HG03039 (cell line): ENCODE data around the gene BOK.

Experiments
- ATAC-seq: cut with Tn5 transposase; IDR thresholded peaks from one replicate; pipeline ENCODE4 v1.9.1; 2021; ENCODE audit warnings: mild to moderate bottlenecking, moderate library complexity; ENCODE audit not compliant: unreplicated experiment

The BOK gene

DNA sequence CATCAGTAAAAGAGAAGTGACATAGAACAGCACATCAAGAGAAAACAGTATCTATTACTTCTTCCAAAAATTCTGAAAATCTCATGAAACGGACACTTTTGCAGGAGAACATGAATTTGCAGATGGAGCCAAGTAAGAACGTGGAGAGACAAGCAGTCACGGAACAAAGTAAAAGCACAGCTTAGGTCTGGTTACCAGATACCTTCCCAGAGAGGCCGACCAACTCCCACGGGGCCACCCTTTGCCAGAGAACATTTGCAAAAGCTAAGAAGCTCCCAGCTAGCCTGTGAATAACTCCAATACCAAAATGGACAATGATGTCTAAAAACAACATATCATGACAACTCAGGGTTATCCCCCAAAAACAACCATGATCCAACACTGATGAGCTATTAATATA, 39.5 kb downstream of the BOK start:
- no peak for ATAC-seq

DNA sequence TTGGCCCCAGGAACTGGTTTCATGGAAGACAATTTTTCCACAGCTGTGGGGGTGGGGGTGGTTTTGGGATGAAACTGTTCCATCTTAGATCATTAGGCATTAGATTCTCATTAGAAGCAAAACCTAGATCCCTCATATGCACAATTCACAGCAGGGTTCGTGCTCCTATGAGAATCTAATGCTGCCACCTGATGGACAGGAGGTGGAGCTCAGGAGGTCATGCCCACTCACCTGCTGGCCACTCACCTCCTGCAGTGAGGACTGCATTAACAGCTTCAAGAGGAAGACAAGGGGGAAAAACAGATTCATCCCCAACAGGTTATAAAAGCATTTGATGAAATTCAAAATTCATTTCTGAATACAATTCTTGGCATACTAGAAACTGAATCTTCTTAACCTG, 39.9 kb downstream of the BOK start:
- ATAC-seq, result no peak

DNA sequence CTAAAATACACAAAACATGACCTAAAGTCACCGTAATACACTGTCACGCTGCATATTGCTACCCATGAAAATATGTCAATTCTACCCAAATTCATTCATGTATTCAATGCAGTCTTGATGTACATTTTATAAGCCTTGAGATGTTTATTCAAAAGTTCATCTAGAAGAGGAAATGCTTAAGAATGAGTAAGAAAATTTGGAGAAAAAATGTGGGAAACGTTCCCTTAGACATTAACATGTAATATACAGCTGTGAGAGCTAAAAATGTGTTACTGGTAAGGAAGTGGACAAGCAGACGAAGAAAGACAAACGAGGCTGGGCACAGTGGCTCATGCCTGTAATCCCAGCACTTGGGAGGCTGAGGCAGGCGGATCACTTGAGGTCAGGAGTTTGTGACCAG, 41.1 kb downstream of the BOK start:
- ATAC-seq, result no peak

DNA sequence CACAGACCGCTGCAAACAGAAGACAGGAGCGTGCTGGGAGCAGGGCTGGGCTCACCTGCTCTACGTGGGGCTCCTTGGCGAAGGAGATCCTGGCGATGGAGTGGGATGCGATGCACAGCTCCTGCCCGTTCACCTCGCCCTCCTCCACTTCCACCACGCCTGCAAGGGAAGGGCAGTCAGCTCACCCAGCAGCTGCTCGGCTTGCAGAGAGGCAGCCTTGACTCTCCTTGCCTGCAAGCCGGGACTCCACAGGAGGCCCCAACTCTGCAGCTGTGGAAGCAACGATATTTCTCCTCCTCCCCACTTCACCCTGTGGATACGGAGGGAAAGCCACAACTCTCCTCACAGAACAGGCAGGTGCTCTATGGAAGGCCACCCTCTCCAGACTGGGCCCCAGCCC, 43.3 kb downstream of the BOK start:
- ATAC-seq, result no peak

DNA sequence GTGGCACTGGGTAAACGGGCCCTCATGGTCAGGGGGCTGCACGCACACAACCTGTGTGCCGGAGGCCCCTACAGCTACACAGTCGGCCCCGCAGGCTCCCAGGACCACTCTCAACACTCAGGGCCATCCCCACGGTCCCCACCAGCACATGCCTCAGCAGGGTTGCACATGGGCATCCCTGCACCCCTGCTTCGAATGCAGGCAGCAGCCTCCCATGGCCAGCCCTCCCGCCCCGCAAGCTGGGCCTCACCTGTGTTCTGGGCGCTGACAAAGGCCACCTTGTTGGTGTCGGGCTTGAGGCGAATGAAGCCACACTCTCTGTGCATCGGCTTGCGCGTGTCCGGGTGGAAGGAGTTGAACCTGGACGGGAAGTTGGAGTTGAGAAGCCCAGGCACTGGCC, 44.2 kb downstream of the BOK start:
- no peak for ATAC-seq

DNA sequence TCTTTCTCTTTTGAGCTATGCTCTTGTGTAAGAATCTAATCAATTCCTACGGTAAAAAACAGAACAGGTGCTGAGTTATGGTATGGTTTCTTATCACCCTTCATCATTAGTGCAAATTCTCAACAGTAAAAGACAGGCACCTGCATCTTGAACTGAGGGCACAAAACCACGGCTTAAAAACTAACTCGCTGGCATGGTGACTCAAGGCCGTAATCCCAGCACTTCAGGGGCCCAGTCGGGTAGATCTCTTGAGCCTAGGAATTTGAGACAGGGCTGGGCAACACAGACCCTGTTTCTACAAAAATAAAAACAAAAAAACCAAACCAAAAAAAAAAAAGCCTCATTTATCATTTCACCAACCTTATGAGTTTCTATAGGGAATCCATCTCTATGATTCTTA, 45.1 kb downstream of the BOK start:
- ATAC-seq, result no peak

DNA sequence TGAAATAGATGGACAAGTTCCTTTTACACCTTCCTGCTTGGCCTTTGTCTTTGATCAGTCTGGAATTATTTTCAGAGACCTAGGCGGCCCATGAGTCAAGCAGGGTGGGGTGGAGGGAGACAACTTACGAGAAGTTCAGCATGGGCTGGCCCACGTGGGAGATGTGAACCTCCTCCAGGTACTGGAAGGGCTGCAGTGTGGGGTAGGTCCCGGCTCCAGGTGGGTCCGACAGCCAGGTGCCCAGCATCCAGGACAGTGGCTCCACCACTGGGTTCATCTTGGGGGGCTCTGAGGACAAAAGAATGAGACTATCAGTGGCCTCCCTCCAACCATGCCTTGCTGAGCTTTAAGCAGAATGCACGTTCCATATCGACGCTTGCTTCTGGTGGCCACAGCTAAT, 47.6 kb downstream of the BOK start:
- no peak for ATAC-seq

DNA sequence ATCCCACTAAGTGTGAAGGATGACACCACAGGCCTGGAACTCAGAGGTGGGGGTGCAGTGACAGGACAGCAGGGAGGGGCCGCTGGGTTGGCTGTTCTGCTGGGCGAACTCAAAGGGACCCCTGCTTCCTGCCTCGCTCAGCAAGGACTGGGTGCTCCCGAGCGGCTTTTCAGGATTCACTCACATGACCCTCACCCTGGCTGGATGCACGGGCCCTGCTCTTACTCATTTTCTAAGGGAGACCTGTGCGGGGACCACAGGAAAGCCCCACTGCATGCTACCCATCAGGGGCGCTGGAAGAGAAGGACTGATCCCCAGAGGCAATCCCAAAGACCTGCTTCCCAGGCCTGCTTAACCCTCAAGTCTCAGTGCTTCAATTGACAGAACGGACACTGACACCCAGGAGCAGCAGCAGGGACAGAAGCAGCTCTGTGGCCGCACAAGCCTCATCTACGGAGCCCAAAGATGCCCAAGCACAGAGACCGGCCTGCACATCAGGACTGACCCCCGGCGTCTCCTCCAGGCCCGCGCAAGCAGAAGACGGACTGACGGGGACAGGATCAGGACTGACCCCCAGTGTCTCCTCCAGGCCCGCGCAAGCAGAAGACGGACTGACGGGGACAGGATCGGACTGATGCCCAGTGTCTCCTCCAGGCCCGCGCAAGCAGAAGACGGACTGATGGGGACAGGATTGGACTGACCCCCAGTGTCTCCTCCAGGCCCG, 48.8 kb downstream of the BOK start:
- no peak for ATAC-seq

DNA sequence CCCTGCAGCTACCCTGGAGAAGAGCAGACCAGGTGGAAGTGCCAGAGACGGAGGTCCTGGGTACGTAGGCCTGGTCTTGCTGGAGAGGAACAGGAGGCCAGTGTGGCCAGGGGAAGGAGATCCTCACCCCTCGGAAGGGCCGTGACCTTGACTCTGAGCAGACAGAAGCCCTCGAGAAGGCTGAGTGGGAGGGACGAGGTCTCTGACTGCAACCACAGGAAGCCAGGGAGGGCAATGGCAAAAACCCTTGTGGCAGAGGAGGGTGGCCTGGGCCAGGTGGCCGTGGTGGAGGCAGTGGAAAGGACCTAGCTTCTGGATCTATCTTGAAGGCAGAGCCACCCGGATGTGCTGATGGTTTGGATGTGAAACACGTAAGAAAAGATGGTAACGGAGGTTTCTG, 50.3 kb downstream of the BOK start:
- ATAC-seq, result no peak

DNA sequence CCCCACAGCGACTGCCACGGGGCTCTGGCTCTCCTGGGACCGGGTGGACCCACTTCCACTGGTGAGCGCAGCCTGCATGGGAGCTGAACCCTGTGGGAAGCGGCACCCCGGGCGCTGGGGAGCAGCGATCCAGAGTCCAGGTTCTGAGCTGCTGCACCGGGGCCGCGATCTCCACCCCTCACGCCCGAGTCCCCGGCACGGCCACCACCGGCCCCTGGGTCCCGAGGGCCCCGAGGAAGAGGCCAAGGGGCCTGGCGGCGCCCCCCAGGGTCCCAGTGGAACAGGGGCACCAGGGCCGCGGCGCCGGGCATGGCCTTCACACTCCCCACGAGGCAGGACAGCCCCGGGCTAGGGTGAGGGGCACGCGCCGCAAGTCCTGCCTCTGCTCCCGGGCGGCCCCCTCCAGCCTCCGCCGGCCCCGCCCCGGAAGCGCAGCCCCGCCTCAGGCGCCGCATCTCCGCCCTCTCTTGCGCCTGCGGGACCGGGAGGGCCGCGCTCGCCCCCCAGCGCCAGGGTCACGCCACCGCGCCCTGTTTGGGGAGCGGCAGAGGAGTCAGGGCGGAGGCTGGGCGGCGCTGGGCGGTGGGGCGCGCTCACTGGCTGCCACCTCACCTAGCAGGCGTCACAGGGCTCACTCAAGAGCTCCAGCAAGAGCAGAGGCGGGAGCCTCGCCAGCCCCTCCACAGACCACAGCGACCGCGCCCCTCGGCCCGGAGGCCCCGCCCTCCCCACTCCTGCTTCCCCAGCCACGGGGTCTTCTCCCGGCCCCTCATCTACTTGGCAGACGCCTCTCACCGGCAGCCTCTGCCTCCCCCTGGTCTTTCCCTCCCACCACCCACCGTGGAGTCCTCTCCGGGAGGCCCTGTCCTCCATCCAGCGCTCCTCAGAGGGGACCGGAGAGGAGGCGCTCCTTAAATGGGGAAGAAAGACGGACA, 51.6 kb downstream of the BOK start:
- peak; percentile 89 for ATAC-seq

DNA sequence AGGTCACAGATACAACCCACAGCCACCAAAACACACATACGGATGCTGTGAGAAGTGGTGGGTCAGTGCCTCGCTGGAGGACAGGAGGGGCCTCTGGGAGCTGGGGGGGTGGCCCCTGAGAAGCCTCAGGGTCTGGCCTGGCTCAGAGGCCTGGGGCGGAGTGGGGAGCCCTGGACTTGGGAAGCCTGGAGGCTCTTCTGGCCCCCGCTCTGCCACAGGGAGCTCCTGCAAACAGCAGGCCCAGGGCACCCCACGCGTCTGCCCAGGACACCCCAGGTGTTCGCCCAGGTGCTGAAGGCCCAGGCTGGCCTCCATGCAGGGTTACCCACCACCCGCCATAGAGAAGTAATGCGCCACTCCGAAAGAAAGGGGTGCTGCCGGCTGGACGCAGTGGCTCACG, 52.5 kb downstream of the BOK start:
- ATAC-seq, result no peak

DNA sequence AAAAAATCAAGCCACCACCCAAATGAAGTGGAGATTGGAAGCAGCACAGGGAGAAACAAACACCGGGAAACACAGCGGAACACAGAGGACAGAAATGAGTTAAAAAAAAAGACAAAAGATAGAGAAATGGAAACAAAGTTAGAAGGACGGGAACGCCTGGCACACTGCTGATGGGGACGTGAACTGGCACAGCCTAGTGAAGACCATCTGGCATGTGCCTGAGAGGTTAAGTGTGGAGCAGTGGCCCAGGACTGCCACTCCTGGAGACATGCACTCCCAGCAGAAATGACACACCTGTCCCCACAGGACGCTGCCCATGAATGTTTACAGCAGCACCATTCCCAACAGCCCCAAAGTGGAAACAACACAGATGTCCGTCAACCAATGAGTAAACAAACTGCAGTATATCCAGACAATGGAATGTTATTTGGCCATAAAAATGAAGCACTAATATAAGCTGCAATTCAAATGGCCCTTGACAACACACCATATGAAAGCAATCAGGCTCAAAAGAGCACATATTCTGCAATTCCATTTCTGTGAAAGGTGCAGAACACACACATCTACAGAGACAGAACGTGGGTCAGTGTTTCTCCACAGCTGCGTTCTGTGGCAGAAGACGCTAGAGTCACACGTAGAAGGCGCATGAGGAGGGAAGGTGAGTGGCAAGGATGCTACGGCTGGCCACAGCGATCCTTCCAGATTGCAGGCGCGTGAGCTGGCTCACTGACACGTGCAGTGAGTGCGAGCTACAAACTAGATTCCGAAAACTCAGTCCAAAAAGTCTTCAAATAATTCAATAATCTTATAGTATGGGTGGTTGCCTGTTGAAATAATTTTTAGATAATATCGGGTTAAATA, 53.8 kb downstream of the BOK start:
- ATAC-seq, result no peak

DNA sequence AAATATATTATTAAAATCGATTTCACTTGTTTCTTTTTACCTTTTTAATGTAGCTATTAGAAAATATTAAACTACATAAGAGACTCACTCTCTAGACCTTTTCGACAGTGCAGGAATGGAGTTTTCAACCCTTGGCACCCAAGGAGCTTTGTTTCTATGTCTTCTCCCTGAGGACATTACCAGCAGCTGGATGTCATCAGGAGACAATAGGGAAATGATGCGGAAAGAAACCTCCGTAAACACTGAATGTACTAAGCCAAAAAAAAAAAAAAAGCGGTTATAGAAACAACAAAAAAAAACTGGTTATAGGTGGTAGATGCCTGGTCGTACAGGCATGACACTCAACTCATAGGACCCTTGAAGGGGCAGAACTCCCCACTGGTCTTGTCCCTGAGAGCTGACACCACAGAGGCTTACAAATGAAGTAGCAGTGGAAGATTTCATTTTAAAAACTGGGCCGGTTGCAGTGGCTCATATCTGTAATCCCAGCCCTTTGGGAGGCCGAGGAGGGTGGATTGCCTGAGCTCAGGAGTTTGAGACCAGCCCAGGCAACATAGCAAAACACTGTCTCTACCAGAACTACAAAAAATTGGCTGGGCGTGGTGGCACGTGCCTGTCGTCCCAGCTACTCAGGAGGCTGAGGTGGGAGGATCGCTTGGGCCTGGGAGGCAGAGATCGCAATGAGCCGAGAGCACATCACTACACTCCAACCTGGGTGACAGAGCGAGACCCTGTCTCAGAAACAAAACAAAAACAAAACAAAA, 54.7 kb downstream of the BOK start:
- ATAC-seq, result no peak

DNA sequence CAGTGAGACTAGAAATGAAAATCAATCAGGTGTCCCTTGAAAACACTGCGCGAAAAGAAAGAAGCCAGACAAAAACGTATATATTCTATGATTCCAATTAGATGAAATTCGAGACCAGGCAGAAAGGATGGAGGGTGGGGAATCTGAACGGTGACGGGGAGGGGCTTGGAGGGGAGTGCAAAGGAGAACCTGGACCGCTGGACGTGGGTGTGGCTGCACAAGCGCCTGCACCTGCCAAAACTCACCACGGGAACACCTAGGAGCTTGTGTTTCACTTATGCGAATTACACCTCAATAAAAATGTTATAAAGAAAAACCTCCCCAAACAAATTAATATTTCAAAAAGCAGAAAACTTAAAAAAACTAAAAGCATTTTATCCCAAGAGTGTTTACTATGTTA, 56.5 kb downstream of the BOK start:
- no peak for ATAC-seq

DNA sequence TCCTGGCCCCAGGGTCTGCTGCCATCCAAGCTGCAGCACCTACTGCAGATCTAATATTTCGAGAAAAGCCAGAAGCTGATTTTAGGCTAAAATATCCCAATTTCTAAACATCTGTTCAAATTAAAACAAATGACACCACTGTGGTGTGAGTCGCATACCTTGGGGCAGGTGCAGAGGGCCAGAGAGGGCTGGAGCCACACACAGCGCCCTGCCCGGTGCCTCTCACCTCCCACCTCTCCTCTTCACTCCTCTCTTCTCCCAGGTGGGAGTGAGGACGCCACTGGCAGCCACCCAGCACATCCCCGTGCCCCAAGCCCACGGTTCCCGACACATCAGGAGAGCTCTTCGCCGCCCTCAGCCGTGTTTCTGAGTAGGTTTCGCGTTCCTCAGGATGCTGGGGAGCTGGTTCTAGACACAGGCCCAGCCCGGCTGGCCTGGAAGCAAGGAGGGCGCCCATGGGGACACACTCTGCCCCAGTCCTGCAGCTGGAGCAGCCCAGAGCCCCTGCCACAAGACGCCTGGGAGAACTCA, 57.0 kb downstream of the BOK start:
- no peak for ATAC-seq

DNA sequence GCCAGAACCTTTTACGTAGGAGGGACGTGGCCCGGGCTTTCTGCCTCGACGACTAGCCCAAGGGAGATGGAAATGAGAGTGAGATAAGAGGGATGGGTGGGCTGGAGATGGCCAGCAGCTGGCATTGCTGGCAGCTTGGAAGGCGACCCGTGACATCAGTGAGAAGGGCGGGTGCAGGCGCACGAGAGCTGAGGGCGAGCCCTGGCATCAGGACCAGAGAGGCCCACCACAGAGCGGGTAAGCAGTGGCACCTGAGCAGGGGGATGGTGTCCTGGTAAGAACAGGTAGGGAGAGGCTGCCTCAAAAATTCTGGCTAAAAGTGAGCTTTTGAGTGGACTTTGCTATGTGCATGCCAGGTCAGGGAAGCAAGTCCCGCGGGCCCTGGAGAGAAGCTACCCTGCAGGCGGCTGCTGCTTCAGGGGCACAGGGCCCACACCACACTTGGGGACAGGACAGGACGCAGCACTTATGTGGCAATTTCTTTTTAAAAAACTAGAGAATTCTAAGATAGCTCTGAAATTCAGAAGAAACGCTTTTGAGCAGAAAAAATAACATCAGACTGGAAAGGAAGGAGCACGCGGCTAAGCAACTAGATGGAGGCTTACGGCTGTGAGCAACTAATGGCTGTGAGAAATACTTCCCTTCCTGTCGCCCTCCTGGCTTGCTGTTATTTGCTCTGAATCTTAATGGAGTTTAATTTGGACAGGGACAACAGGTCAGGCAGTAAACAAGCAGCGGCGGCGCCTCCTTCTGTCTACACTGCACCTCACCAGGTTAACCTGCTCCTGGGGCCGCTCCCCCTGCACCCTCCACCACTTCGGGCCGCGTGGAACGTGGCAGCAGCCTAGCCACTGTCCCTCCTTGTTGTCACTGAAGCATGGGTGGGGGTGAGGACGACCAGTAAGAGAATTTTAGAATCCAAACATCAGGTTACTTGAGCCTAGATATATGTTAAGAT, 57.9 kb downstream of the BOK start:
- ATAC-seq, result no peak

DNA sequence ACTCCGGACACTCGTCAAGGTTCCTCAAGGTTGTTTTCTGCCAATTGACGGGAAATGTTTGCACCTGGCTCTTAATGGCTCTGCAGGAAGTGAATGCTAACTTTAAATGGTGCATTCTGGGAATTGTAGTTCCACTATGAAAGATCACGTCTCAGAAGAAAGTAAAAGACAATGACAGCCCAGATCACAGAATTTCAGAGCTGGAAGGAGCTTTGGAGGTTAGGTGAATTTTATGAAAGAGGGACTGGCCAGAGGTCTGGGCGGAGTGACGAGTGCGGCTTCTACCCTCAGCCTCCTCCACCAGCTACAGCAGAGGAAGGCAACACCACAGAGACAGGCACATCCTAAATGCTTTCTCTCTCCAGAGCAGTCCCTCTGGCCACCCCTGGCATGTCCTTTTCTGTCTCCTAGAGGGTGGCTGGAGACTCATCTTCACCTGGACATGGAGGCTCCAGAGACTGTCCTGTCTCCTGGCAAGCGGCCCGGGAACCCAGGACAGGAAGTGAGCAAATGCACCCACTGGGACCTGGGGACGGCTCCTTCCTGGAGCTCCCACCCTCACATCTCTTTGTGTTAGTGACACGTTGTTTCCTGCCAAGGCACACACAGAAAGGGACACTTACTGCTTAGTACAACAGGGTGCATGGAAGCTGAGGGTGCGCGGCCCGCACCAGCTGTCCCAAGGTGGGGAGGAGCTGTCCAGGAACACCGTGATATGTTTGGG, 59.0 kb downstream of the BOK start:
- ATAC-seq, result no peak

DNA sequence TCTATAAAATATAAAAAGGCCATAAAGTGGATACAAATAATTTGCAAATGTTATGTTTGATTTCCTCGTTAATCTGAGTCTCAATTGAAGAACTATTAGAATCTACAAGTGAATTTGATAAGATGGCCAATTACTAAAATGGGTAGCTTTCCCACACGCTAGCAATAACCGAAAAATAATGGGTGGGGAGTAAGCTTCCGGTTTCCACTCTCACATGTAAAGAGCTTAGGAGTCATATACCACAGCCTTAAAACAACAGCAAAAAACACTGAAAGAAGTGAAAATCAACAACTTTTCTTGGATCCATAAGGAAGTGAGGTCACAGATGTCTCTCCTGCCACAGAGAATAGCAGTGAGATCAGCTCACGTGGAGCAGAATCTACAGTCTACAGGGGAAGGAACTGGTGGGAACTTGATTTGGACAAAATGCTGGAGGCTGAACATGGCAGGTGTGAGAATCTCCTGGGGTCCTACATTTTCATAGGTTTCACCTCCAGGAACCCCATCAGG, 59.8 kb downstream of the BOK start:
- no peak for ATAC-seq
